ENCODE measurements around the gene ISYNA1. TPM values are rescaled to one million over a fixed set of nuclear protein-coding genes. Genes with fewer than 3 reads are reported as not detected.

Gene ISYNA1
- total and polyA plus RNA-seq, 10 of the 15 experiments (the other 5 are each of a cell fraction or from before 2014, with no cell fraction given): 1.9 to 37.0 (median 9.1) TPM

DNA sequence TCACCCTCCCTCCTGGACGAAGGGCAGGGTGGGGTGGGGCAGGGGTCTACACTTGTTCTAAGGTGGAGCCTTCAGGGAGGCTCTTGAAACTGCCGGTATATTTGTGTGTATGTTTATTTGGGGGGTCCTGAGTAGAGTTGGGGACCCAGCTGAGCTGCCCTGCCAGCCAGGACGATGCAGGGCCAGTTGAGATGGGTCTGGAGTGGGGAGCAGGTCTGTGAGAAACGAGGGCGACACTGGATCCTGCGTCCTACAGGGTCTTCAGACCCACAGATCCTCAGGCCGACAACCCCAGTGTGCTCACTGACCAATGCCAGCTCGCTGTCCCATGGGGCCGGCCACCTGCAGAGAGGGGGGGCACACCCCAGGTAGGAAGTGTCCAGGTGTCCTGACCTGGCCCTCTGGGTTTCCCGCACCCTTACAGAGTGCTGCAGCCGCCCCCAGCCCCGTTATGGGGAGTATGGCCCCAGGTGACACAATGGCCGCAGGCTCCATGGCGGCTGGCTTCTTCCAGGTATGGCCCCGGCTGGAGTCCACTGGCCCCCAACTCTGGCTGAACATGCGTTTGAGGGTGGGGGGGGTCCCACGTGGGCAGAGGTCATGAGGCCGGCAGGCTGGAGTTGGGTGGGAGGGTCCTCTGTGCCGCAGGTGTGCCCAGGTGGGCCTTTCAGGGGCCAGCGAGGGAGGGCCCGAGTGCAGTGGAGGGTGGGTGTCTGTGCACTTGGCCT lies 7.4 kb downstream of the ISYNA1 start (continued):
- TF ChIP-seq HDAC2 (IDR thresholded peaks at IDR 0.05): no peak

- DNase-seq (ENCODE audit: low read depth, low spot score) (no peak), FAIRE-seq (no peak), ATAC-seq (no peak)
- RAD21 ChIA-PET (ENCODE audit: unreplicated experiment): no interaction called here
- peak overlapping the region; percentile 35; the same call in 1 of the 2 replicates for H3K9ac ChIP-seq (ENCODE audit: control insufficient read depth, insufficient read depth, low read length)
- intact Hi-C loops (cut with micrococcal nuclease; ENCODE audit: unreplicated experiment) (no loop called here), in situ Hi-C loops (cut with MboI) (no loop called here)
- SMC1A ChIA-PET (ENCODE audit: uncharacterized antibody, unreplicated experiment): no interaction called here
- POLR2A ChIA-PET: no interaction called here
- H3K27me3 ChIP-seq (replicated peaks in 1 of 2; ENCODE audit: control insufficient read depth in 2 of 2, insufficient read depth in 2 of 2, low read length in 1 of 2): no peaks in the 10 kb centered on the region
- H3K4me2 ChIP-seq (ENCODE audit: control insufficient read depth, insufficient read depth): peak overlapping the region; percentile 86
- BruUV-seq (replicated peaks): no TSS peak
- no peak overlapping the region for H2AFZ ChIP-seq (ENCODE audit: control insufficient read depth, low read depth, low read length)
- peaks cover 18% of the 10 kb centered on the region for H3K79me2 ChIP-seq (ENCODE audit: control insufficient read depth, insufficient read depth, low read length)
- H3K27ac ChIP-seq (ENCODE audit: control insufficient read depth, insufficient read depth): peak overlapping the region; percentile 48
- H3K4me1 ChIP-seq (ENCODE audit: control insufficient read depth, insufficient read depth, low read length): peaks cover 30% of the 10 kb centered on the region
- WGBS (ENCODE audit: insufficient coverage, insufficient replicate concordance, low lambda C conversion rate, missing lambda C conversion rate): 14% methylated on average over 12 of the region's 13 CpGs
- peaks cover 0 to 5% of the 10 kb centered on the region in 2 experiments; a peak in 3 of 4 replicates for H3K36me3 ChIP-seq (ENCODE audit: control insufficient read depth in 2 of 2, insufficient read depth in 2 of 2, low read length in 1 of 2)
- CTCF ChIA-PET: no interaction called here
- no peaks in the 10 kb centered on the region; the same call in 1 of the 2 replicates for H4K20me1 ChIP-seq (ENCODE audit: control insufficient read depth, insufficient read depth)
- no peaks in the 10 kb centered on the region for H3K9me3 ChIP-seq (replicated peaks; ENCODE audit: control insufficient read depth, insufficient read depth, low read length)
- peak overlapping the region; percentile 64 for H3K4me3 ChIP-seq
- no peak for TF ChIP-seq WRNIP1 (IDR thresholded peaks at IDR 0.05; ENCODE audit: borderline replicate concordance, low read depth, low read length)
- 0 out of 2 replicates have a peak, but pooled peaks have one; percentile 64 for TF ChIP-seq NFXL1 (IDR thresholded peaks at IDR 0.05; ENCODE audit: borderline replicate concordance)
- TF ChIP-seq CBX3 (IDR thresholded peaks at IDR 0.05; ENCODE audit: borderline replicate concordance, low read depth): no peak
- no peak; the same call in 1 of the 2 replicates for TF ChIP-seq IKZF1 (conservative IDR thresholded peaks at IDR 0.05)
- no peak for TF ChIP-seq USF2 (IDR thresholded peaks at IDR 0.05; ENCODE audit: borderline replicate concordance, low read depth, low read length)
- TF ChIP-seq FOXK2 (IDR thresholded peaks at IDR 0.05): no peak
- TF ChIP-seq SMAD5 (IDR thresholded peaks at IDR 0.05; ENCODE audit: low read depth): no peak
- TF ChIP-seq, protein P1, sequence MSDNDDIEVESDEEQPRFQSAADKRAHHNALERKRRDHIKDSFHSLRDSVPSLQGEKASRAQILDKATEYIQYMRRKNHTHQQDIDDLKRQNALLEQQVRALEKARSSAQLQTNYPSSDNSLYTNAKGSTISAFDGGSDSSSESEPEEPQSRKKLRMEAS (IDR thresholded peaks at IDR 0.05; ENCODE audit: low read depth, low read length): no peak
- no peak for TF ChIP-seq POLR2AphosphoS5 (IDR thresholded peaks at IDR 0.05; ENCODE audit: low read length)
- no peak for TF ChIP-seq BMI1 (IDR thresholded peaks at IDR 0.05; ENCODE audit: borderline replicate concordance)
- no peak for TF ChIP-seq FOXM1 (IDR thresholded peaks at IDR 0.05; ENCODE audit: low read depth, low read length)
- TF ChIP-seq, protein P2, sequence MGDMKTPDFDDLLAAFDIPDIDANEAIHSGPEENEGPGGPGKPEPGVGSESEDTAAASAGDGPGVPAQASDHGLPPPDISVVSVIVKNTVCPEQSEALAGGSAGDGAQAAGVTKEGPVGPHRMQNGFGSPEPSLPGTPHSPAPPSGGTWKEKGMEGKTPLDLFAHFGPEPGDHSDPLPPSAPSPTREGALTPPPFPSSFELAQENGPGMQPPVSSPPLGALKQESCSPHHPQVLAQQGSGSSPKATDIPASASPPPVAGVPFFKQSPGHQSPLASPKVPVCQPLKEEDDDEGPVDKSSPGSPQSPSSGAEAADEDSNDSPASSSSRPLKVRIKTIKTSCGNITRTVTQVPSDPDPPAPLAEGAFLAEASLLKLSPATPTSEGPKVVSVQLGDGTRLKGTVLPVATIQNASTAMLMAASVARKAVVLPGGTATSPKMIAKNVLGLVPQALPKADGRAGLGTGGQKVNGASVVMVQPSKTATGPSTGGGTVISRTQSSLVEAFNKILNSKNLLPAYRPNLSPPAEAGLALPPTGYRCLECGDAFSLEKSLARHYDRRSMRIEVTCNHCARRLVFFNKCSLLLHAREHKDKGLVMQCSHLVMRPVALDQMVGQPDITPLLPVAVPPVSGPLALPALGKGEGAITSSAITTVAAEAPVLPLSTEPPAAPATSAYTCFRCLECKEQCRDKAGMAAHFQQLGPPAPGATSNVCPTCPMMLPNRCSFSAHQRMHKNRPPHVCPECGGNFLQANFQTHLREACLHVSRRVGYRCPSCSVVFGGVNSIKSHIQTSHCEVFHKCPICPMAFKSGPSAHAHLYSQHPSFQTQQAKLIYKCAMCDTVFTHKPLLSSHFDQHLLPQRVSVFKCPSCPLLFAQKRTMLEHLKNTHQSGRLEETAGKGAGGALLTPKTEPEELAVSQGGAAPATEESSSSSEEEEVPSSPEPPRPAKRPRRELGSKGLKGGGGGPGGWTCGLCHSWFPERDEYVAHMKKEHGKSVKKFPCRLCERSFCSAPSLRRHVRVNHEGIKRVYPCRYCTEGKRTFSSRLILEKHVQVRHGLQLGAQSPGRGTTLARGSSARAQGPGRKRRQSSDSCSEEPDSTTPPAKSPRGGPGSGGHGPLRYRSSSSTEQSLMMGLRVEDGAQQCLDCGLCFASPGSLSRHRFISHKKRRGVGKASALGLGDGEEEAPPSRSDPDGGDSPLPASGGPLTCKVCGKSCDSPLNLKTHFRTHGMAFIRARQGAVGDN (IDR thresholded peaks at IDR 0.05): no peak
- TF ChIP-seq SMC3 (IDR thresholded peaks at IDR 0.05; ENCODE audit: borderline replicate concordance, low read length): no peak
- no peak for TF ChIP-seq BHLHE40 (IDR thresholded peaks at IDR 0.05; ENCODE audit: borderline replicate concordance in 1 of 2, low read depth in 2 of 2, low read length in 1 of 2)
- TF ChIP-seq CHD2 (IDR thresholded peaks at IDR 0.05; ENCODE audit: borderline replicate concordance, low read depth, low read length): no peak
- no peak for TF ChIP-seq ATF7 (IDR thresholded peaks at IDR 0.05; ENCODE audit: low read depth)
- no peak for TF ChIP-seq CREB1 (IDR thresholded peaks at IDR 0.05; ENCODE audit: low read depth)
These were observed 8.1 kb downstream of the ISYNA1 start for GRCh38 chr19:18429717-18430416.
